Limb (tissue), 2 donors: ENCODE results near the gene PCDHB9.

ENCODE experiments used
- DNase-seq, 2 donors: peaks; one replicate each; pipeline ENCODE4 v3.0.0-alpha.2; 2016; ENCODE audit errors: extremely low spot score in 2 of 2

Gene PCDHB9

GRCh38 chr5:141236516-141237313 lies 49.8 kb downstream of the PCDHB9 start:
- DNase-seq = no peak
